Neural cell (in vitro differentiated cells): ENCODE data around the gene PKM. TPM values are rescaled to one million over a fixed set of nuclear protein-coding genes. Genes with fewer than 3 reads are reported as not detected.
A peak's percentile ranks its signal among the peaks of the same experiment; 100 is the strongest.

Experiments
- H2AFZ ChIP-seq: fragments of 200-600, 300-800 bp; sonication (generic), shearing (Covaris generic); 2 replicates; pipeline ENCODE4 v1.6.0; 2014; ENCODE audit warnings: low read depth, mild to moderate bottlenecking, antibody characterized with exemption, low read length, moderate library complexity
- H3F3A ChIP-seq: fragments of 200-600 bp; shearing (Covaris generic); 2 replicates; pipeline ENCODE4 v1.6.1; 2016; ENCODE audit warnings: mild to moderate bottlenecking, moderate library complexity, mixed read lengths, antibody characterized with exemption, low read length; ENCODE audit not compliant: insufficient read depth, poor library complexity, severe bottlenecking
- H3K27ac ChIP-seq: fragments of 200-600, 300-800 bp; sonication (generic), shearing (Covaris generic); 2 replicates; pipeline ENCODE4 v1.5.1; 2014; ENCODE audit warnings: mild to moderate bottlenecking, low read length, moderate library complexity
- H3K27me3 ChIP-seq: fragments of 300-800, 200-600 bp; sonication (generic), shearing (Covaris generic); 2 replicates; pipeline ENCODE4 v1.6.0; 2014; ENCODE audit warnings: mild to moderate bottlenecking, low read depth, low read length, moderate library complexity; ENCODE audit not compliant: insufficient read depth
- H3K36me3 ChIP-seq: fragments of 300-800, 200-600 bp; sonication (generic), shearing (Covaris generic); 2 replicates; pipeline ENCODE4 v1.5.1; 2014; ENCODE audit warnings: mild to moderate bottlenecking, antibody characterized with exemption, low read length, moderate library complexity; ENCODE audit not compliant: insufficient read depth
- H3K4me2 ChIP-seq: fragments of 300-800, 200-600 bp; sonication (generic), shearing (Covaris generic); 2 replicates; pipeline ENCODE4 v1.6.0; 2014; ENCODE audit warnings: mild to moderate bottlenecking, low read length
- H3K4me3 ChIP-seq: fragments of 300-800, 200-600 bp; sonication (generic), shearing (Covaris generic); 2 replicates; pipeline ENCODE4 v1.5.1; 2014; ENCODE audit warnings: mild to moderate bottlenecking, low read length, moderate library complexity
- H3K79me2 ChIP-seq: fragments of 200-600 bp; shearing (Covaris generic); replicated peaks from 2 replicates; pipeline ENCODE4 v1.6.0; 2014; ENCODE audit warnings: mild to moderate bottlenecking, low read length, moderate library complexity; ENCODE audit not compliant: insufficient read depth
- H3K9ac ChIP-seq: fragments of 300-800, 200-600 bp; sonication (generic), shearing (Covaris generic); 2 replicates; pipeline ENCODE4 v1.6.1; 2016; ENCODE audit warnings: mild to moderate bottlenecking, low read length, mixed read lengths
- H3K9me2 ChIP-seq: fragments of 200-600 bp; shearing (Covaris generic); 2 replicates; pipeline ENCODE4 v1.6.1; 2016; ENCODE audit warnings: mild to moderate bottlenecking, low read length, mixed read lengths; ENCODE audit not compliant: insufficient read depth
- H3K9me3 ChIP-seq: fragments of 200-600, 300-800 bp; sonication (generic), shearing (Covaris generic); 2 replicates; pipeline ENCODE4 v1.6.1; 2016; ENCODE audit warnings: mild to moderate bottlenecking, mixed run types, low read length, moderate library complexity, mixed read lengths
- H4K20me1 ChIP-seq: fragments of 200-600 bp; shearing (Covaris generic); 2 replicates; pipeline ENCODE4 v1.6.1; 2016; ENCODE audit warnings: mild to moderate bottlenecking, mixed run types; ENCODE audit not compliant: insufficient read depth
- EP300 ChIP-seq: fragments of 450-650 bp; conservative IDR thresholded peaks from 2 replicates; pipeline ENCODE4 v1.6.1; 2014; ENCODE audit warnings: antibody characterized with exemption, mild to moderate bottlenecking, moderate library complexity; ENCODE audit not compliant: poor library complexity, severe bottlenecking
- EZH2 ChIP-seq: fragments of 200-600, 300-800 bp; shearing (Covaris generic), sonication (generic); IDR thresholded peaks from 2 replicates; pipeline ENCODE4 v1.6.1; 2014; ENCODE audit warnings: antibody characterized with exemption, low read length, borderline replicate concordance, mild to moderate bottlenecking; ENCODE audit not compliant: insufficient read depth, poor library complexity, severe bottlenecking
- MXI1 ChIP-seq: fragments of 450-650 bp; conservative IDR thresholded peaks from 2 replicates; pipeline ENCODE4 v1.6.1; 2014; ENCODE audit warnings: antibody characterized with exemption, mild to moderate bottlenecking; ENCODE audit not compliant: poor library complexity, severe bottlenecking
- POLR2AphosphoS5 ChIP-seq: IDR thresholded peaks from 2 replicates; pipeline ENCODE4 v1.6.1; 2012
- RAD21 ChIP-seq: fragments of 450-650 bp; conservative IDR thresholded peaks from 2 replicates; pipeline ENCODE4 v1.6.1; 2014; ENCODE audit warnings: antibody characterized with exemption, mild to moderate bottlenecking, moderate library complexity
- REST ChIP-seq: IDR thresholded peaks from 2 replicates; pipeline ENCODE4 v1.6.1; 2012; ENCODE audit warnings: borderline replicate concordance
- SMC3 ChIP-seq: fragments of 450-650 bp; conservative IDR thresholded peaks from 2 replicates; pipeline ENCODE4 v1.6.1; 2014; ENCODE audit warnings: antibody characterized with exemption, mild to moderate bottlenecking, moderate library complexity; ENCODE audit not compliant: poor library complexity
- TAF1 ChIP-seq: IDR thresholded peaks from 2 replicates; pipeline ENCODE4 v1.6.1; 2012; ENCODE audit warnings: low read depth
- polyA plus RNA-seq: library from polyadenylated mRNA; depleted of rRNA; stranded (reverse); fragments of >200 nt; gene quantifications from 2 replicates; pipeline ENCODE4 v1.2.3, GENCODE V29; 2014
- TF ChIP-seq, protein P1 (sequence below): fragments of 450-650 bp; IDR thresholded peaks from 2 replicates; pipeline ENCODE4 v1.5.1; 2014; ENCODE audit warnings: antibody characterized with exemption, mild to moderate bottlenecking, moderate library complexity; ENCODE audit not compliant: poor library complexity, severe bottlenecking

Gene PKM
- polyA plus RNA-seq, 1 donor from 2014 or later, result 361 TPM

GRCh38 chr15:72197041-72197459 is 33.9 kb downstream of the PKM start:
- Histone ChIP-seq H3K79me2 (no peaks in the 10 kb centered on the region), H3K36me3 (peaks cover 6% of the 10 kb centered on the region), H4K20me1 (no peaks in the 10 kb centered on the region), H3K9ac (no peak overlapping the region), H3K27ac (no peak overlapping the region), H3K27me3 (peaks cover 30% of the 10 kb centered on the region), H3F3A (no peaks in the 10 kb centered on the region), H3K9me2 (no peaks in the 10 kb centered on the region), H3K4me2 (no peak overlapping the region), H3K9me3 (no peaks in the 10 kb centered on the region), H3K4me3 (peak overlapping the region; percentile 37), H2AFZ (no peak overlapping the region)
- TF ChIP-seq TAF1 (no peak), EP300 (no peak), REST (no peak), POLR2AphosphoS5 (no peak), EZH2 (peak; percentile 49)
- TF ChIP-seq, protein P1, sequence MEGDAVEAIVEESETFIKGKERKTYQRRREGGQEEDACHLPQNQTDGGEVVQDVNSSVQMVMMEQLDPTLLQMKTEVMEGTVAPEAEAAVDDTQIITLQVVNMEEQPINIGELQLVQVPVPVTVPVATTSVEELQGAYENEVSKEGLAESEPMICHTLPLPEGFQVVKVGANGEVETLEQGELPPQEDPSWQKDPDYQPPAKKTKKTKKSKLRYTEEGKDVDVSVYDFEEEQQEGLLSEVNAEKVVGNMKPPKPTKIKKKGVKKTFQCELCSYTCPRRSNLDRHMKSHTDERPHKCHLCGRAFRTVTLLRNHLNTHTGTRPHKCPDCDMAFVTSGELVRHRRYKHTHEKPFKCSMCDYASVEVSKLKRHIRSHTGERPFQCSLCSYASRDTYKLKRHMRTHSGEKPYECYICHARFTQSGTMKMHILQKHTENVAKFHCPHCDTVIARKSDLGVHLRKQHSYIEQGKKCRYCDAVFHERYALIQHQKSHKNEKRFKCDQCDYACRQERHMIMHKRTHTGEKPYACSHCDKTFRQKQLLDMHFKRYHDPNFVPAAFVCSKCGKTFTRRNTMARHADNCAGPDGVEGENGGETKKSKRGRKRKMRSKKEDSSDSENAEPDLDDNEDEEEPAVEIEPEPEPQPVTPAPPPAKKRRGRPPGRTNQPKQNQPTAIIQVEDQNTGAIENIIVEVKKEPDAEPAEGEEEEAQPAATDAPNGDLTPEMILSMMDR, result no peak

GRCh38 chr15:72196409-72197040 is 34.5 kb downstream of the PKM start:
- Histone ChIP-seq H3K27ac (no peak overlapping the region), H3K79me2 (no peaks in the 10 kb centered on the region), H3K36me3 (peaks cover 3% of the 10 kb centered on the region), H3K27me3 (peaks cover 30% of the 10 kb centered on the region), H3K9me3 (no peaks in the 10 kb centered on the region), H3K4me2 (no peak overlapping the region), H3K4me3 (no peak overlapping the region), H2AFZ (no peak overlapping the region), H3K9me2 (no peaks in the 10 kb centered on the region), H4K20me1 (no peaks in the 10 kb centered on the region), H3F3A (no peaks in the 10 kb centered on the region), H3K9ac (no peak overlapping the region)
- TF ChIP-seq RAD21, result no peak
- TF ChIP-seq, protein P1, result no peak
- TF ChIP-seq EP300, result no peak
- no peak for TF ChIP-seq MXI1
- no peak for TF ChIP-seq POLR2AphosphoS5
- no peak for TF ChIP-seq SMC3
- no peak for TF ChIP-seq EZH2
- TF ChIP-seq TAF1, result no peak
- no peak for TF ChIP-seq REST
